ENCODE data around the gene SLC26A6. TPM values are rescaled to one million over a fixed set of nuclear protein-coding genes. Genes with fewer than 3 reads are reported as not detected.

The SLC26A6 gene
- total and polyA plus RNA-seq, 2 of the 13 experiments (the other 11 are each of a cell fraction or from before 2014, with no cell fraction given) = 40.7 to 184 TPM

DNA sequence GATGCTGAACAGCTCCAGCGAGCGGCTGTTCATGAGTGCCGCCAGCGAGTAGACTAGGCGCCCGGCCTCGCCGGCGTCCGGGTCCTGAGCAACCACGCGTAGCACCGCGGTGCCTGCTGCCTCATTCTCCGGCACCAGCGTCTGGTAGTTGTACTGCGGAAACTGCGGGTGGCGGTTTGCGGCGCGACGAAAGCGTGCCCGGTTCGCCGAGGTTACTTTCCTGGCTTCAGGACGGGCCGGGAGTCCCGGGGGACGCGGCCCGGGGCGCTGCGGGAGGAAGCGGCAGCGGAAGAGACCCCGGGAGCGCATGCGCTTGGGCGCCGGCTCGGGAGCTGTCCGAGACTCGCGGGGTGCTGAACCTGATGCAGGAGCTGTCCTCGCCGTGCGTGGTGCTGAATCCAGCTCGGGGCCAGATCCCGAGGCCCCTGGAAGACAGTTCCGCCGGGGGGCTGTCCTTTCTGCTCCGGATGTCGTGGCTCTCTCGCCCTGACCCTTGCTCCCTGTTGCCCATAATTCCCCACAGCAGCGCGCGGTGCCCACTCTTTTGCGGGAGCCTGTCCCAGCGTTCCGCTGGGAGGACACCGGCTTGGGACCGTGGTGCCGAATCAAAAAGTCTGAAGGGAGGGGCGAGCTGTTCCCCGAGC is 26.4 kb upstream of the SLC26A6 start (continued):
- TF ChIP-seq, protein P1, sequence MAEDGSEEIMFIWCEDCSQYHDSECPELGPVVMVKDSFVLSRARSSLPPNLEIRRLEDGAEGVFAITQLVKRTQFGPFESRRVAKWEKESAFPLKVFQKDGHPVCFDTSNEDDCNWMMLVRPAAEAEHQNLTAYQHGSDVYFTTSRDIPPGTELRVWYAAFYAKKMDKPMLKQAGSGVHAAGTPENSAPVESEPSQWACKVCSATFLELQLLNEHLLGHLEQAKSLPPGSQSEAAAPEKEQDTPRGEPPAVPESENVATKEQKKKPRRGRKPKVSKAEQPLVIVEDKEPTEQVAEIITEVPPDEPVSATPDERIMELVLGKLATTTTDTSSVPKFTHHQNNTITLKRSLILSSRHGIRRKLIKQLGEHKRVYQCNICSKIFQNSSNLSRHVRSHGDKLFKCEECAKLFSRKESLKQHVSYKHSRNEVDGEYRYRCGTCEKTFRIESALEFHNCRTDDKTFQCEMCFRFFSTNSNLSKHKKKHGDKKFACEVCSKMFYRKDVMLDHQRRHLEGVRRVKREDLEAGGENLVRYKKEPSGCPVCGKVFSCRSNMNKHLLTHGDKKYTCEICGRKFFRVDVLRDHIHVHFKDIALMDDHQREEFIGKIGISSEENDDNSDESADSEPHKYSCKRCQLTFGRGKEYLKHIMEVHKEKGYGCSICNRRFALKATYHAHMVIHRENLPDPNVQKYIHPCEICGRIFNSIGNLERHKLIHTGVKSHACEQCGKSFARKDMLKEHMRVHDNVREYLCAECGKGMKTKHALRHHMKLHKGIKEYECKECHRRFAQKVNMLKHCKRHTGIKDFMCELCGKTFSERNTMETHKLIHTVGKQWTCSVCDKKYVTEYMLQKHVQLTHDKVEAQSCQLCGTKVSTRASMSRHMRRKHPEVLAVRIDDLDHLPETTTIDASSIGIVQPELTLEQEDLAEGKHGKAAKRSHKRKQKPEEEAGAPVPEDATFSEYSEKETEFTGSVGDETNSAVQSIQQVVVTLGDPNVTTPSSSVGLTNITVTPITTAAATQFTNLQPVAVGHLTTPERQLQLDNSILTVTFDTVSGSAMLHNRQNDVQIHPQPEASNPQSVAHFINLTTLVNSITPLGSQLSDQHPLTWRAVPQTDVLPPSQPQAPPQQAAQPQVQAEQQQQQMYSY (CRISPR knock-in tag; IDR thresholded peaks at IDR 0.05) = peak; percentile 95
- TF ChIP-seq ZNF841 (CRISPR knock-in tag; IDR thresholded peaks at IDR 0.05; ENCODE audit: borderline replicate concordance) = peak; percentile 99
- TF ChIP-seq SRY (CRISPR knock-in tag; IDR thresholded peaks at IDR 0.05) = peak; percentile 100
- TF ChIP-seq, protein P2, sequence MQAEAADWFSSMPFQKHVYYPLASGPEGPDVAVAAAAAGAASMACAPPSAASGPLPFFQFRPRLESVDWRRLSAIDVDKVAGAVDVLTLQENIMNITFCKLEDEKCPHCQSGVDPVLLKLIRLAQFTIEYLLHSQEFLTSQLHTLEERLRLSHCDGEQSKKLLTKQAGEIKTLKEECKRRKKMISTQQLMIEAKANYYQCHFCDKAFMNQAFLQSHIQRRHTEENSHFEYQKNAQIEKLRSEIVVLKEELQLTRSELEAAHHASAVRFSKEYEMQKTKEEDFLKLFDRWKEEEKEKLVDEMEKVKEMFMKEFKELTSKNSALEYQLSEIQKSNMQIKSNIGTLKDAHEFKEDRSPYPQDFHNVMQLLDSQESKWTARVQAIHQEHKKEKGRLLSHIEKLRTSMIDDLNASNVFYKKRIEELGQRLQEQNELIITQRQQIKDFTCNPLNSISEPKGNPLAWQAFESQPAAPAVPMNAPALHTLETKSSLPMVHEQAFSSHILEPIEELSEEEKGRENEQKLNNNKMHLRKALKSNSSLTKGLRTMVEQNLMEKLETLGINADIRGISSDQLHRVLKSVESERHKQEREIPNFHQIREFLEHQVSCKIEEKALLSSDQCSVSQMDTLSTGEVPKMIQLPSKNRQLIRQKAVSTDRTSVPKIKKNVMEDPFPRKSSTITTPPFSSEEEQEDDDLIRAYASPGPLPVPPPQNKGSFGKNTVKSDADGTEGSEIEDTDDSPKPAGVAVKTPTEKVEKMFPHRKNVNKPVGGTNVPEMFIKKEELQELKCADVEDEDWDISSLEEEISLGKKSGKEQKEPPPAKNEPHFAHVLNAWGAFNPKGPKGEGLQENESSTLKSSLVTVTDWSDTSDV (CRISPR knock-in tag; IDR thresholded peaks at IDR 0.05) = peak; percentile 100
- TF ChIP-seq, protein P3, sequence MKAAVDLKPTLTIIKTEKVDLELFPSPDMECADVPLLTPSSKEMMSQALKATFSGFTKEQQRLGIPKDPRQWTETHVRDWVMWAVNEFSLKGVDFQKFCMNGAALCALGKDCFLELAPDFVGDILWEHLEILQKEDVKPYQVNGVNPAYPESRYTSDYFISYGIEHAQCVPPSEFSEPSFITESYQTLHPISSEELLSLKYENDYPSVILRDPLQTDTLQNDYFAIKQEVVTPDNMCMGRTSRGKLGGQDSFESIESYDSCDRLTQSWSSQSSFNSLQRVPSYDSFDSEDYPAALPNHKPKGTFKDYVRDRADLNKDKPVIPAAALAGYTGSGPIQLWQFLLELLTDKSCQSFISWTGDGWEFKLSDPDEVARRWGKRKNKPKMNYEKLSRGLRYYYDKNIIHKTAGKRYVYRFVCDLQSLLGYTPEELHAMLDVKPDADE (CRISPR knock-in tag; IDR thresholded peaks at IDR 0.05) = peak; percentile 100
- peak; percentile 98 for TF ChIP-seq MYC (CRISPR knock-in tag; IDR thresholded peaks at IDR 0.05; ENCODE audit: borderline replicate concordance)
- TF ChIP-seq ZNF121 (CRISPR knock-in tag; IDR thresholded peaks at IDR 0.05) = peak; percentile 94
- TF ChIP-seq, protein P4, sequence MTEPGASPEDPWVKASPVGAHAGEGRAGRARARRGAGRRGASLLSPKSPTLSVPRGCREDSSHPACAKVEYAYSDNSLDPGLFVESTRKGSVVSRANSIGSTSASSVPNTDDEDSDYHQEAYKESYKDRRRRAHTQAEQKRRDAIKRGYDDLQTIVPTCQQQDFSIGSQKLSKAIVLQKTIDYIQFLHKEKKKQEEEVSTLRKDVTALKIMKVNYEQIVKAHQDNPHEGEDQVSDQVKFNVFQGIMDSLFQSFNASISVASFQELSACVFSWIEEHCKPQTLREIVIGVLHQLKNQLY (CRISPR knock-in tag; IDR thresholded peaks at IDR 0.05) = peak; percentile 96
- TF ChIP-seq ZKSCAN1 (IDR thresholded peaks at IDR 0.05; ENCODE audit: low read length) = no peak
- peak; percentile 98 for TF ChIP-seq RXRB (CRISPR knock-in tag; IDR thresholded peaks at IDR 0.05; ENCODE audit: borderline replicate concordance)
- TF ChIP-seq, protein P5, sequence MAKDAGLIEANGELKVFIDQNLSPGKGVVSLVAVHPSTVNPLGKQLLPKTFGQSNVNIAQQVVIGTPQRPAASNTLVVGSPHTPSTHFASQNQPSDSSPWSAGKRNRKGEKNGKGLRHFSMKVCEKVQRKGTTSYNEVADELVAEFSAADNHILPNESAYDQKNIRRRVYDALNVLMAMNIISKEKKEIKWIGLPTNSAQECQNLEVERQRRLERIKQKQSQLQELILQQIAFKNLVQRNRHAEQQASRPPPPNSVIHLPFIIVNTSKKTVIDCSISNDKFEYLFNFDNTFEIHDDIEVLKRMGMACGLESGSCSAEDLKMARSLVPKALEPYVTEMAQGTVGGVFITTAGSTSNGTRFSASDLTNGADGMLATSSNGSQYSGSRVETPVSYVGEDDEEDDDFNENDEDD (CRISPR knock-in tag; IDR thresholded peaks at IDR 0.05; ENCODE audit: borderline replicate concordance) = peak; percentile 88
- TF ChIP-seq ZNF484 (CRISPR knock-in tag; IDR thresholded peaks at IDR 0.05; ENCODE audit: borderline replicate concordance, low read depth) = peak; percentile 99; the same call in 1 of the 2 replicates
- peak; percentile 100 for TF ChIP-seq ZNF224 (CRISPR knock-in tag; IDR thresholded peaks at IDR 0.05)
- TF ChIP-seq ZNF10 (CRISPR knock-in tag; IDR thresholded peaks at IDR 0.05; ENCODE audit: borderline replicate concordance, low read depth) = no peak
- peak; percentile 100; the same call in 1 of the 2 replicates for TF ChIP-seq ZNF180 (CRISPR knock-in tag; IDR thresholded peaks at IDR 0.05; ENCODE audit: borderline replicate concordance, low read depth)

Measured in HepG2 (cell line).